Measurements from ENCODE around the gene GORAB.

GORAB gene

DNA sequence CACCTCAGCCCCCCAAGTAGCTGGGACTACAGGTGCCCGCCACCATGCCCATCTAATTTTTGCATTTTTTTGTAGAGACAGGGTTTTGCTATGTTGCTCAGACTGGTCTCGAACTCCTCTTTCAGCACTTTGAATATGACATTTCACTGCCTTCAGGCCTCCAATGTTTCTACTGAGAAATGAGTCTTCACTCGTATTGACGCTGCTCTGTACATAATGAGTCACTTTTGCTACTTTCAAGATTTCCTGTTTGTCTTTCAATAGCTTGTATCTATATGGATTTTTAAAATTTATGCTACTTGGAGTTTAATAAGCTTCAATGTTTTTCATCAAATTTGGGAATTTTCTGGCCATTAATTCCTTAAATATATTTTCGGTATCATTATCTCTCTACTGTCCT lies 64.7 kb downstream of the GORAB start:
- DNase-seq (ENCODE audit: insufficient read length, low spot score) (no peak), FAIRE-seq (no peak)
- TF ChIP-seq, protein P1, sequence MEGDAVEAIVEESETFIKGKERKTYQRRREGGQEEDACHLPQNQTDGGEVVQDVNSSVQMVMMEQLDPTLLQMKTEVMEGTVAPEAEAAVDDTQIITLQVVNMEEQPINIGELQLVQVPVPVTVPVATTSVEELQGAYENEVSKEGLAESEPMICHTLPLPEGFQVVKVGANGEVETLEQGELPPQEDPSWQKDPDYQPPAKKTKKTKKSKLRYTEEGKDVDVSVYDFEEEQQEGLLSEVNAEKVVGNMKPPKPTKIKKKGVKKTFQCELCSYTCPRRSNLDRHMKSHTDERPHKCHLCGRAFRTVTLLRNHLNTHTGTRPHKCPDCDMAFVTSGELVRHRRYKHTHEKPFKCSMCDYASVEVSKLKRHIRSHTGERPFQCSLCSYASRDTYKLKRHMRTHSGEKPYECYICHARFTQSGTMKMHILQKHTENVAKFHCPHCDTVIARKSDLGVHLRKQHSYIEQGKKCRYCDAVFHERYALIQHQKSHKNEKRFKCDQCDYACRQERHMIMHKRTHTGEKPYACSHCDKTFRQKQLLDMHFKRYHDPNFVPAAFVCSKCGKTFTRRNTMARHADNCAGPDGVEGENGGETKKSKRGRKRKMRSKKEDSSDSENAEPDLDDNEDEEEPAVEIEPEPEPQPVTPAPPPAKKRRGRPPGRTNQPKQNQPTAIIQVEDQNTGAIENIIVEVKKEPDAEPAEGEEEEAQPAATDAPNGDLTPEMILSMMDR (IDR thresholded peaks at IDR 0.05; ENCODE audit: insufficient read depth, missing control alignments) = no peak

DNA sequence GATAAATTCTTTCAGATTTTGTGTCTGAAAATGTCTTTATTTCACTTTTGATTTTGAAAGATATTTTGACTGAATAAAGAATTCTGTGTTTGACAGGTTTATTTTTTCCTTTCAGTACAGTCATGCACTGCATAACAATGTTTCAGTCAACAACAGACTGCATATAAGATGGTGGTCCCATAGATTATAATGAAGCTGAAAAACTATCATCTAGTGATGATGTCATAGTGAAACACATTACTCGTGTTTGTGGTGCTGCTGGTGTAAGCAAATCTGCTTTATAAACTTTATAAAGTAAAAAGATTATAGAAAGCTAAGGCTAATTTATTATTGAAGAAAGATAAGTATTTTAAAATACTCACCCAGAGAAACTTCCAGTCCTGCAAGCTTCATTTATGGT lies 66.7 kb downstream of the GORAB start:
- DNase-seq (ENCODE audit: insufficient read length, low spot score) = no peak
- no peak for FAIRE-seq
- TF ChIP-seq, protein P1 (IDR thresholded peaks at IDR 0.05; ENCODE audit: insufficient read depth, missing control alignments) = no peak

DNA sequence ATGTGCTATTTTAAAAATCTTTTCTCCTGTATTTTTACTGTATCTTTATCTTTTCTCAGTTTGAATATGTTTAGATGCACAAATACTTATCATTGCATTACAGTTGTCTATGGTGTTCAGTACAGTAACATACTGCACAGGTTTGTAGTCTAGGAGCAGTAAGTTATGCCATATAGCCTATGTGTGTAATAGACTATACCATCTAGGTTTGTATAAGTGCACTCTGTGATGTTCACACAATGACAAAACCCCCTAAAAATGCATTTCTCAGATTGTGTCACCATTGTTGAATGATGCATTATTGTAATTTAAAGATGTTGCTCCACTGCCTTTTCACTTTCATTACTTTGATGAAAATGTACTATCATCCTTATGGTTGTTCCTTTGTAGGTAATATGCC lies 67.1 kb downstream of the GORAB start:
- FAIRE-seq (no peak), DNase-seq (ENCODE audit: insufficient read length, low spot score) (no peak)
- TF ChIP-seq, protein P1 (IDR thresholded peaks at IDR 0.05; ENCODE audit: insufficient read depth, missing control alignments) = no peak

DNA sequence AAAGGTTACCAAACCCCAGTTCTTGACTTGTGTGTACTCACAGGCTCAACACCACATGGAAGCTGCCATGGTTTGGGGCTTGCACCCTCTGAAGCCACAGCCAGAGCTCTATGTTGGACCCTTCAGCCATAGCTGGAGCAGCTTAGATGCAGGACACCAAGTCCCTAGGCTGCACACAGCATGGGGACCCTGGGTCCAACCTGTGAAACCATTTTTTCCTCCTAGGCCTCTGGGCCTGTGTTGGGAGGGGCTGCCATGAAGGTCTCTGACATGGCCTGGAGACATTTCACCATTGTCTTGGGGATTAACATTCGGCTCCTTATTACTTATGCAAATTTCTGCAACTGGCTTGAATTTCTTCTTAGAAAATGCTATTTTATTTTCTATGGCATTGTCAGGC lies 69.9 kb downstream of the GORAB start:
- FAIRE-seq = no peak
- no peak for DNase-seq (ENCODE audit: insufficient read length, low spot score)
- TF ChIP-seq, protein P1 (IDR thresholded peaks at IDR 0.05; ENCODE audit: insufficient read depth, missing control alignments) = no peak

Data from D721Med (cell line).